ENCODE results near the gene WDR86.

Gene WDR86

DNA sequence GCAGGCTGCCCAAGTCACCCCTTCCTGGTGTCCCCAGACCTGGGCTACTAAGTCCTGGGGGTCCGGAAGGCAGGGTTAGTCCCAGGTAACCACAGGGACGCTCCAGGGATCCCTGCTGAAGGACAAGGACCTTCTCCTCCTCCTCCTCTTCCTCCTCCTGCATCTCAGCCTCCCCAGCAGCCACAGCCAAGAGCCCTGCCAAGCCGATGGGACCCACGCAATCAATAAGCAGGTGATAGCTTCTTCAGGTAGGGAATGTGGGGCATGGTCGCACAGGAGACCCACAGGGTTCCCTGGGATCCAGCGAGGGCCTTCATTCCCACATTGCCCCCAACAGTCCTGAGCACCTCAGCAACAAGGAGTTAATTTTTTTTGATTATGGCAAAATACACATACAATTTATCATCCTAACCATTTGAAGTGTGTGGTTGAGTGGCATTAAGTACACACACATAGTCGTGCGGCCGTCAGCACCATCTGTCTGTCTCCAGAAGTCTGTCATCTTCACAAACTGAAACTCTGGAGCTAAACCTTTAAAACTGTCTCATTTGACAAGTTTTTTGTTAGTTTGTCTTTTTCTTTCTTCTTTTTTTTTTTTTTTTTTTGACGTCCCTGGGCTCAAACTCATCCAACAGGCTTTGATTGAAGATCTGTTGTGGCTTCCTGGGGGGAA lies 18.0 kb upstream of the WDR86 start:
- TF ChIP-seq CTCF (IDR thresholded peaks at IDR 0.05; ENCODE audit: extremely low read depth, insufficient read depth, missing control alignments), result no peak
- DNase-seq (ENCODE audit: low spot score), result no peak
- in situ Hi-C loops (cut with MboI; ENCODE audit: low pct_unique_long_range_greater_than_20kb, low sequenced_read_pairs, unreplicated experiment), result no loop called here

DNA sequence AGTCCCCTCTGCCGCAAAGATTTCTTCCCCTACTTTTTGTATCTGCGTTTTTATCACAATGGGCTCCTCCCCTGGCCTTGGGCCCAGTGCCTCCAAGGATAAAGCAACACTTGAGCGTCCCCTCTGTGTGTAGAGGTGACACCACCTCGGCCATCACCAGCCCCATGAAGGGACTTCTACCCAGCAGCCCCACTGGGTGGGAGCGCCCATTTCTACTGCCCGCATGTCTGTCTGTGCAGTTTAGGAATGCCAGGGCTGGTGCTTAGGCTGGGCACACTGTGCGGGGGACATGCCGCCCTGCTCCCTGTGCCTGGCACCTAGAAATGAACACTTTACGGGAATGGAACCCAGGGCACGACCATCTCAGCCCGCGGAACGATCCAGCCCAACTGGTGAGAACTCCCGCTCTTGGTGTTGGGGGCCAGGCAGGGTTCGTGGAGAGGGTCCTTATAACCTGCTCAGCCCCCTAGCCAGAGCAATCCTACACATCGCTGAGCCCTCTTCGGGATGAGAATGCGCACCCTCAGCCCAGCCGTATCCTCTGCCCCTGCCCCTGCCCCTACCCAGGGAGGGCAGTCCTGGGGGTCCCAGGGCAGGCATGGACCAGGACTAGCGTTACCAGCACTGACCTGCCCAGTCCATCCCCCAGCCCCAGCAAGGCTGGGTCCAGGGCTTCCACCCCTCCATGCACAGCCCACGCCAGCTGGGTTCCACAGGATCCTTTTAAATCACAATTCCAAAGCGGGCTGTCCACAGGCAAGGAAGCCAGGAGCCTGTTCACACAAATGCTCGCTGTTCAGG lies 17.3 kb upstream of the WDR86 start:
- TF ChIP-seq CTCF (IDR thresholded peaks at IDR 0.05; ENCODE audit: extremely low read depth, insufficient read depth, missing control alignments), result no peak
- no peak for DNase-seq (ENCODE audit: low spot score)
- in situ Hi-C loops (cut with MboI; ENCODE audit: low pct_unique_long_range_greater_than_20kb, low sequenced_read_pairs, unreplicated experiment), result no loop called here

DNA sequence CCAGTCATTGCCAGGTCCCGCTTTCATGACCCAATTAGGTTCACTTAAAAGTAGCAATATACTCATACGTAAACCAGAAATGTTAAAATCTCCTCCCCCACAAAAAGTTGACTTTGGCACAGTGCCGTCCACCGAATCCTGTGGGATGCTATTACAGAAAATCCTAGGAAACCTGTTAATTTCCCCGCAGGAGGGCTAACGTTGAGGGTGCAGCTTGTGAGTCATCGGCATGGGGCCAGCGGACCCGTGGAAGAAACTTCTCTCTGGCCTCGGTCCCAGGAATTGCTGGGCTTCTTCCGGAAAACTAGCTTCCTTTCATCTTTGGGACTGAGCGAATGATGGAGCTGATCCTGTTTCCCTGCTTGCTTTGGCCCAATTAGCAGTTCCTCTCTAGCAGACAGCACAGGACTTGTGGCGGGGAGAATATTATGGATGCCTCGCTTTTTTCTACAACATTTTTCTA lies 16.6 kb upstream of the WDR86 start:
- no peak for DNase-seq (ENCODE audit: low spot score)
- in situ Hi-C loops (cut with MboI; ENCODE audit: low pct_unique_long_range_greater_than_20kb, low sequenced_read_pairs, unreplicated experiment), result no loop called here
- no peak for TF ChIP-seq CTCF (IDR thresholded peaks at IDR 0.05; ENCODE audit: extremely low read depth, insufficient read depth, missing control alignments)

DNA sequence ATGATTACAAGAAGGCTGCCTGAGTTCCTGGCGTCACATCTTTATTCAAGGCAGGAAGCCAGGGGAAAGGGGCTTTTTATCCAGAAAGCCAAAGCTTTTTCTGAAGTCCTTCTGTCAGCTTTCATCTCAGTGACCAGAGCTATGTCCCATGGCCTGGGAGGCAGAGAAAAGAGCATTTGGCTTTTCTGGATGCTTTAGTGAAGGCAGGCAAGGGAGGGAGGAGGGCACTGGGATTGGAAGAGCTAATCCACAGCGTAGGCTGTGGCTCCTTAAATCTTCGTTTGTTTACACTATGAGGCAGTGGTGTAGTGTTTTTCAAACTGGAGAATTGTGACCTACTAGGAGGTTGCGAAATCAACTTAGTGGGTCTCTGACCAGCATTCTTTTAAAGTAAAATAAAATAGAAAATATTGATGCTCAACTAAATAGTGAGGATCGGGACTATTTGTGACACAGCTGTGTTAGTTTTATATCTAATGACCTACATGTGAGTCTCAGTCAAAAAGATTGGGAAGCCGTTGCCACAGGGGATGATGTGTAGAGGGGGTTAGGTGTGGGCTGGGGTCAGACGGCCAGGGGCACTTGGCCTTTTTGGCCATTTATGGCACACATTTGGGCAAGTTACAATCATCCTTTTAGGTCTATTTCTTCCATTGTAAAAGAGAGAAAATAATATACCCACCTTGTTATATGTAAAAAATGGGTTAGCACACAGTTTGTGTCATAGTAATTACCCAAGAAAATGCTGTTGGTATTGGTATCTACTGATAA lies 16.0 kb upstream of the WDR86 start:
- DNase-seq (ENCODE audit: low spot score), result no peak
- in situ Hi-C loops (cut with MboI; ENCODE audit: low pct_unique_long_range_greater_than_20kb, low sequenced_read_pairs, unreplicated experiment), result no loop called here

DNA sequence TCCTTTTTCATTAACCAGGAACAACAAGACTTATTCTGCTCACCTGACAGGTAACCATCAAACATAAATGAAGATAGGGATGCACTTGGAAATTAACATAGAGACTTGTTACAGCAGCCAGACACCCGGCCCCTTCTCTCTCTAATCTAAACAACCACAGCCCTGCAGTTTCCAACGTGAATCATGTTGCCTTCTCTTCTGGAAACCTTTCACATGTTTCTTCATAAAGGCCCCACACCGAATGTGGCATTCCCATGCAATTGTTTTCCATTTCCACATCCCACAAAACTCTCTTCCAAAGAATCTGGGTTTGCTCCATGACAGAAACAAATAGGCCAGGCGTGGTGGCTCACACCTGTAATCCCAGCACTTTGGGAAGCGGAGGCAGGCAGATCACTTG lies 15.0 kb upstream of the WDR86 start:
- TF ChIP-seq CTCF (IDR thresholded peaks at IDR 0.05; ENCODE audit: extremely low read depth, insufficient read depth, missing control alignments), result no peak
- DNase-seq (ENCODE audit: low spot score), result no peak
- in situ Hi-C loops (cut with MboI; ENCODE audit: low pct_unique_long_range_greater_than_20kb, low sequenced_read_pairs, unreplicated experiment), result no loop called here

More for the DNA sequence above, 16.0 kb upstream of the WDR86 start:
- TF ChIP-seq CTCF (IDR thresholded peaks at IDR 0.05; ENCODE audit: extremely low read depth, insufficient read depth, missing control alignments), result no peak

DNA sequence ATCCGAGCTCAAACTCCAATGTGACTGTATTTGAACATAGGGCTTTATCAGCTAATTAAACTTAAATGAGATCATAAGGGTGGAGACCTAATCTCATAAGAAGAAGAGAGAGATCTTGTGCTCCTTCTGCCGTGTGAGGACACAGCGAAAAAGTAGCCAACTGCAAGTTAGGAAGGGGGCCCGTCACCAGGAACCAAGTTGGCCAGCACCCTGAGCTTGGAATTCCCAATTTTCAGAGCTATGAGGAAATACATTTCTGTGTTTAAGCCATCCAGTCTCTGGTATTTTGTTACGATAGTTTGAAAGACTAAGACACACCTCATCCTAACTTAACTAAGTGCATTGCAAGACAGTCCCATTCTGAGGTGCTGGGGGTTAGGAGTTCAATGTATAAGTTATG lies 14.1 kb upstream of the WDR86 start:
- TF ChIP-seq CTCF (IDR thresholded peaks at IDR 0.05; ENCODE audit: extremely low read depth, insufficient read depth, missing control alignments), result no peak
- no peak for DNase-seq (ENCODE audit: low spot score)
- in situ Hi-C loops (cut with MboI; ENCODE audit: low pct_unique_long_range_greater_than_20kb, low sequenced_read_pairs, unreplicated experiment), result no loop called here
